Measurements from ENCODE around the gene MACF1.

DNA sequence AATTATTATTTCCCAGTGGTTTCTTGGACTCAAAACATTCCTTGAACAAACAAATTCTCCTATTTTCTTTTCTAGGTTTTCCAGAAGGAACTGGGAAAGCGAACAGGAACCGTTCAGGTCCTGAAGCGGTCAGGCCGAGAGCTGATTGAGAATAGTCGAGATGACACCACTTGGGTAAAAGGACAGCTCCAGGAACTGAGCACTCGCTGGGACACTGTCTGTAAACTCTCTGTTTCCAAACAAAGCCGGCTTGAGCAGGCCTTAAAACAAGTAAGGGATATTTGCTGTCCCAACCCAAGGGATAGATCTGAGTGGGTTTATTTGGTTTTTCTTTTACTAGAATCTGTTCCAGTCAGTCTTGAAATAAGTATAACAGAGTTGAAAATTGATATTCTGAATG lies 247.6 kb downstream of the MACF1 start:
- TF ChIP-seq CTCF (IDR thresholded peaks at IDR 0.05): no peak
- no peak for TF ChIP-seq POLR2A (IDR thresholded peaks at IDR 0.05)
